SK-N-MC (cell line): ENCODE measurements around the gene OR10R2.

Experiments
- EZH2 ChIP-seq: fragments of 200-600 bp; sonication (generic); IDR thresholded peaks from one replicate; pipeline ENCODE4 v1.6.1; 2017; ENCODE audit warnings: antibody characterized with exemption
- POLR2AphosphoS5 ChIP-seq: IDR thresholded peaks from 2 replicates; pipeline ENCODE4 v1.6.1; 2012; ENCODE audit warnings: mild to moderate bottlenecking, low read depth, low read length, borderline replicate concordance

GRCh38 chr1:158457246-158457645 lies 14.8 kb upstream of the OR10R2 start:
- TF ChIP-seq EZH2: no peak
- TF ChIP-seq POLR2AphosphoS5: no peak
